HL-60/S4 treated with phorbol 12-myristate 13-acetate at 8.2 ng/mL for 4 days and 3 days (cell line): ENCODE data around the gene LMAN2L.
"Not testable (repeated sequence)": the region's sequence is repeated elsewhere in the genome, so short reads cannot be mapped to it uniquely, and the experiment has no call there.

Experiments
- in situ Hi-C: fragments of 300-500 bp; cut with MboI; formaldehyde crosslinking; loops from 2 replicates; pipeline ENCODE4 v1.15.0; 2022; ENCODE audit warnings: low sequenced_read_pairs

LMAN2L gene

GRCh38 chr2:96687711-96688640, 51.9 kb downstream of the LMAN2L start:
- in situ Hi-C loops = no loop called here

GRCh38 chr2:96687266-96687665, 52.6 kb downstream of the LMAN2L start:
- in situ Hi-C loops = no loop called here

GRCh38 chr2:96685577-96686459, 54.0 kb downstream of the LMAN2L start:
- in situ Hi-C loops = no loop called here

GRCh38 chr2:96684883-96685576, 54.8 kb downstream of the LMAN2L start:
- in situ Hi-C loops = no loop called here

GRCh38 chr2:96683972-96684820, 55.7 kb downstream of the LMAN2L start:
- in situ Hi-C loops = no loop called here

GRCh38 chr2:96683307-96683706, 56.6 kb downstream of the LMAN2L start:
- in situ Hi-C loops = no loop called here

- in situ Hi-C loops = no loop called here
Observed at GRCh38 chr2:96681540-96681939, 58.3 kb downstream of the LMAN2L start.

GRCh38 chr2:96680561-96681141, 59.2 kb downstream of the LMAN2L start:
- in situ Hi-C loops = no loop called here

- in situ Hi-C loops = no loop called here
Observed at GRCh38 chr2:96679848-96680247, 60.0 kb downstream of the LMAN2L start.

GRCh38 chr2:96669539-96670215, 70.2 kb downstream of the LMAN2L start:
- in situ Hi-C loops = no loop called here

GRCh38 chr2:96668771-96669170, 71.1 kb downstream of the LMAN2L start:
- in situ Hi-C loops = no loop called here

- in situ Hi-C loops = not testable (repeated sequence)
Observed at GRCh38 chr2:96665717-96666116, 74.1 kb downstream of the LMAN2L start.

GRCh38 chr2:96665083-96665569, 74.7 kb downstream of the LMAN2L start:
- in situ Hi-C loops = no loop called here

- in situ Hi-C loops = no loop called here
Observed at GRCh38 chr2:96664366-96664925, 75.4 kb downstream of the LMAN2L start.

- in situ Hi-C loops = no loop called here
Observed at GRCh38 chr2:96663829-96664228, 76.0 kb downstream of the LMAN2L start.

- in situ Hi-C loops = no loop called here
Observed at GRCh38 chr2:96663177-96663576, 76.7 kb downstream of the LMAN2L start.

GRCh38 chr2:96662360-96662759, 77.5 kb downstream of the LMAN2L start:
- in situ Hi-C loops = no loop called here

GRCh38 chr2:96661324-96661723, 78.5 kb downstream of the LMAN2L start:
- in situ Hi-C loops = no loop called here

GRCh38 chr2:96656540-96656939, 83.3 kb downstream of the LMAN2L start:
- in situ Hi-C loops = no loop called here
